Measurements from ENCODE around the gene KANSL1. TPM values are rescaled to one million over a fixed set of nuclear protein-coding genes. Genes with fewer than 3 reads are reported as not detected.
"Not testable (repeated sequence)": the region's sequence is repeated elsewhere in the genome, so short reads cannot be mapped to it uniquely, and the experiment has no call there.

KANSL1 gene
- 100 to 1,000 TPM in 1 of 2 experiments, 10 to 100 TPM in 1; 99.5 to 105 TPM for total RNA-seq

- Mint-ChIP-seq H3K36me3 (ENCODE audit: low read depth) (peaks cover 42% of the 10 kb centered on the region), H3K27ac (peak within 1 kb of the TSS; percentile 99), H3K27me3 (no peaks in the 10 kb centered on the region), H3K9me3 (no peaks in the 10 kb centered on the region), H3K4me1 (peaks cover 67% of the 10 kb centered on the region), H3K4me3 (peak within 1 kb of the TSS; percentile 91)
- ChIA-PET CTCF (interaction anchor here (0.6 to 3.6 kb wide), 26 partner anchors 8 to 741 kb away, joined by 3 to 41 read pairs (median 4); no protein-coding TSS in a partner anchor), POLR2A (interaction anchor here (0.6 to 3.6 kb wide), 21 partner anchors 9 to 609 kb away, joined by 3 to 31 read pairs (median 6); no protein-coding TSS in a partner anchor)
- peak; percentile 91 for DNase-seq
These were observed at the start of gene KANSL1 for GRCh38 chr17:46193151-46193625. Gene KANSL1 (minus strand): TSS chr17:46193429. CDS start chr17:46172143, 21,286 bp downstream.

- H3K9me3 Mint-ChIP-seq; POLR2A ChIA-PET; H3K4me1 Mint-ChIP-seq; H3K36me3 Mint-ChIP-seq (ENCODE audit: low read depth); H3K27ac Mint-ChIP-seq; H3K4me3 Mint-ChIP-seq; H3K27me3 Mint-ChIP-seq; DNase-seq; CTCF ChIA-PET: not testable (repeated sequence)
These were observed 38.1 kb upstream of the KANSL1 start for GRCh38 chr17:46231359-46231758.

DNA sequence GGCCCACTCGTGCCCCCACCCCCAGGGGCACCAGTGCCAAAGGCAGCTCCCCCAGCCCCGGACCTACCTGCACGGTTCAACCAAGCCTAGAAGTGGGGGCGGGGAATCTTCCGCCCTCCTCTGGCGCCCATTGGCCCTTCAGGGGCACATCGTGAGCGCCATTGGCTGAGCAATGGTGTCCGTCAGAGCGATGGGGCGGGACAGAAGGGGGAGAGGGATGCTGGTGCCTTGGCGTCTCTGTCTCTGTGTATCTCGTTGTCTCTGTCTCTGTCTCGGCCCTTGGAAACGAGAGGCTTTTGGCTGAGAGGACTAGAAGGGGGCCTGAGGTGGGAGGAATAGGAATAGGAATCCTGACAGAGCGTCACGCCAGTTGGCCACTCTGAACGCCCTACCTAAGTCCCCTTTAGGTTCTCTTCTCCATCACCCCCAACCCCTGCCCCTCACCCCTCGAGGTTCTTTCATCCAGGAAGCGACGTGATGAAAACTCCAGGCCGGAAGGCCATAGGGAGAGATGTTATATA is 32.1 kb upstream of the KANSL1 start:
- H3K36me3 Mint-ChIP-seq (ENCODE audit: low read depth); CTCF ChIA-PET; H3K27me3 Mint-ChIP-seq; H3K4me1 Mint-ChIP-seq; POLR2A ChIA-PET; H3K9me3 Mint-ChIP-seq: not testable (repeated sequence)
- DNase-seq: peak; percentile 100
- peak overlapping the region; percentile 61 for H3K27ac Mint-ChIP-seq
- peak overlapping the region; percentile 77 for H3K4me3 Mint-ChIP-seq

DNA sequence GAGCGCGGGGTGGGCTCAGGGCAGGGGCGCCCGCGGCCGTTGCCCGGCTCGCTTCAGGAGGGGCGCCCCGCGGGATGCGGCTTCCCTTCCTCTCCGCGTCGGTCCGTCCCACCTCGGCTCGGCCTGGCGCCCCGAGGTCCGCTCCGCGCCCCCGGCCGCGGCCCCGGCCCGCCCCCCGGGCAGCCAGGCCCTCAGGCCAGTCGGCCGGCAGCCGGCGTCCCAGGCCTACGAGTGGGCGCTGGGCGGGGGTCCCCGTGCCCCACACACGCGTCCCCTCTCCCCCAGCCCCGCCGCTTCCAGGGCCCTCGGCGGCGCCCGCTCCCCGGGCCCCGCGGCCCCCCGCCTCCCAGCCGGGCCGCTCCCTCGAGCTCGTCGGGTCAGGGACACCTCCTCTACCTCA is 31.6 kb upstream of the KANSL1 start:
- H3K4me1 Mint-ChIP-seq; POLR2A ChIA-PET; H3K27me3 Mint-ChIP-seq; H3K27ac Mint-ChIP-seq; H3K36me3 Mint-ChIP-seq (ENCODE audit: low read depth); H3K9me3 Mint-ChIP-seq; DNase-seq; CTCF ChIA-PET: not testable (repeated sequence)
- peak overlapping the region; percentile 77 for H3K4me3 Mint-ChIP-seq

GRCh38 chr17:46223041-46223440 is 29.8 kb upstream of the KANSL1 start:
- H3K27ac Mint-ChIP-seq, H3K4me1 Mint-ChIP-seq, H3K4me3 Mint-ChIP-seq, H3K9me3 Mint-ChIP-seq, H3K27me3 Mint-ChIP-seq, POLR2A ChIA-PET, DNase-seq, CTCF ChIA-PET: not testable (repeated sequence)
- H3K36me3 Mint-ChIP-seq (ENCODE audit: low read depth): peaks cover 13% of the 10 kb centered on the region

DNA sequence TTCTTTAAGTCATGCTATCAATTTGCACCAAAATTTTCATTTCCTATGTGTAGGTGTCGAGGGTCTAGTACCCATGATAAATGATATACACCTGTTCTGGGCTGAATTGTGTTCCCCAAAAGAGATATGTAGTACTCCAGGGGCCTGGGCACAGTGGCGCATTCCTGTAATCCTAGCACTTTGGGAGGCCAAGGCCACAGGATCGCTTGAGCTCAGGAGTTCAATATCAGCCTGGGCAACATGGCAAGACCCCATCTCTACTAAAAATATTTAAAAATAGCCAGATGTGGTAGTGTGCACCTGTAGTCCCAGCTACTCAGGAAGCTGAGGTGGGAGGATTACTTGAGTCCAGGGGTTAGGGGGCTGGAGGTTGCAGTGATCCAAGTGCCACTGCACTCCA is 23.5 kb upstream of the KANSL1 start:
- POLR2A ChIA-PET: interaction anchor here (0.6 kb wide), 1 partner anchor 24 kb away, joined by 3 read pairs; the partner anchor contains the start of gene KANSL1
- no peak overlapping the region for H3K27ac Mint-ChIP-seq

DNA sequence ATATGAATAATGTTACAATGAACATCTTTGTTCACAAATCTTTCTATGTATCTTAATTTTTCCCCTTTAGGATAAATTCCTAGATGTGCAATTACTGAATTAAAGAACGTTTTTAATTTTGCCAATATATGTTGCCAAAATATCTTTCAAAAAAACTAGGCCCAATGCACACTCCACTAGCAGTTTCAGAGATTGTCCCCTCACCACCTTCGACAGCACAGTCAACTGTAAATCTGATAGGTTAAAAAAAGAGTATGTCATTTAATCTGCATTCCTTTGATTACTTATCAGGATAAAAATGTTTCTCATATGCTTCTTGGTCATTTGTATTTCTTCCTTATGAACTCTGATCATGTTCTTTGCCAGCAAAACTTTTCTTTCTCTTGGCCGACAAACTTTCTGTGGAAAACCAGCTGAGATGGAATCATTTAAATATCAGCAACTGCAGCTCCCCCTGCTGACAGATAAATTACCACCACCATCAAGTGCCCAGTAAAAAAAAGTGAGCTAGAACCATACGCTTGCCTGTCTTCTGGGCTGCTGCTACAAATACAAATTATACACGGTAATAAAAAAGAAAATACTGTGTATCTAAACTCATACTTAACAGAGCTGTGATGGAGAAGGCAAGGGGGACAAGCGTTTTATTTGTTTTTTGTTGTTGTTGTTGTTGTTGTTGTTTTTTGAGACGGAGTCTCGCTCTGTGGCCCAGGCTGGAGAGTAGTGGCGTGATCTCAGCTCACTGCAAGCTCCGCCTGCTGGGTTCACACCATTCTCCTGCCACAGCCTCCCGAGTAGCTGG is 19.6 kb upstream of the KANSL1 start:
- Mint-ChIP-seq H3K27ac (no peak overlapping the region), H3K4me1 (peaks cover 19% of the 10 kb centered on the region), H3K27me3 (no peaks in the 10 kb centered on the region), H3K4me3 (no peak overlapping the region), H3K9me3 (no peaks in the 10 kb centered on the region), H3K36me3 (ENCODE audit: low read depth) (peaks cover 40% of the 10 kb centered on the region)
- DNase-seq: peak; percentile 65
- ChIA-PET CTCF (interaction anchor here (0.6 to 2.2 kb wide), 37 partner anchors 9 to 778 kb away, joined by 3 to 38 read pairs (median 5); partner anchors contain the start of gene KANSL1), POLR2A (interaction anchor here (0.7 to 1.2 kb wide), 5 partner anchors 11 to 44 kb away, joined by 3 to 31 read pairs (median 5); partner anchors contain the start of gene KANSL1)

More for the DNA sequence above, 23.5 kb upstream of the KANSL1 start:
- Mint-ChIP-seq H3K36me3 (ENCODE audit: low read depth) (peaks cover 35% of the 10 kb centered on the region), H3K4me3 (no peak overlapping the region), H3K4me1 (peaks cover 16% of the 10 kb centered on the region), H3K27me3 (no peaks in the 10 kb centered on the region), H3K9me3 (no peaks in the 10 kb centered on the region)
- CTCF ChIA-PET: interaction anchor here (0.8 to 1.5 kb wide), 3 partner anchors 10 to 24 kb away, joined by 3 to 4 read pairs (median 4); partner anchors contain the start of gene KANSL1
- no peak for DNase-seq

GRCh38 chr17:46208997-46209396 is 15.8 kb upstream of the KANSL1 start:
- H3K4me1 Mint-ChIP-seq: peaks cover 15% of the 10 kb centered on the region
- CTCF ChIA-PET: interaction anchor here (2.1 kb wide), 1 partner anchor 16 kb away, joined by 9 read pairs; the partner anchor contains the start of gene KANSL1
- no peaks in the 10 kb centered on the region for H3K9me3 Mint-ChIP-seq
- H3K27ac Mint-ChIP-seq: no peak overlapping the region
- peaks cover 48% of the 10 kb centered on the region for H3K36me3 Mint-ChIP-seq (ENCODE audit: low read depth)
- DNase-seq: no peak
- POLR2A ChIA-PET: no interaction called here
- no peak overlapping the region for H3K4me3 Mint-ChIP-seq
- no peaks in the 10 kb centered on the region for H3K27me3 Mint-ChIP-seq

- H3K4me1 Mint-ChIP-seq: peaks cover 10% of the 10 kb centered on the region
- ChIA-PET CTCF (interaction anchor here (0.6 to 1.7 kb wide), 6 partner anchors 11 to 870 kb away, joined by 3 to 5 read pairs (median 4); partner anchors contain the start of gene KANSL1), POLR2A (interaction anchor here (1.5 kb wide), 1 partner anchor 13 kb away, joined by 5 read pairs; the partner anchor contains the start of gene KANSL1)
These were observed 12.7 kb upstream of the KANSL1 start for GRCh38 chr17:46205975-46206374.

GRCh38 chr17:46202424-46202823 is 9.2 kb upstream of the KANSL1 start:
- Mint-ChIP-seq H3K9me3 (no peaks in the 10 kb centered on the region), H3K27me3 (no peaks in the 10 kb centered on the region), H3K27ac (no peak overlapping the region), H3K36me3 (ENCODE audit: low read depth) (peaks cover 28% of the 10 kb centered on the region), H3K4me3 (no peak overlapping the region), H3K4me1 (peaks cover 20% of the 10 kb centered on the region)
- DNase-seq: no peak
- CTCF ChIA-PET: interaction anchor here (1.1 to 2.4 kb wide), 3 partner anchors 8 to 24 kb away, joined by 3 to 10 read pairs (median 3); no protein-coding TSS in a partner anchor
- POLR2A ChIA-PET: interaction anchor here (1.4 to 1.6 kb wide), 2 partner anchors 9 to 10 kb away, joined by 5 to 7 read pairs; partner anchors contain the start of gene KANSL1

More at GRCh38 chr17:46205975-46206374, 12.7 kb upstream of the KANSL1 start:
- DNase-seq: no peak
- Mint-ChIP-seq H3K4me3 (no peak overlapping the region), H3K27me3 (no peaks in the 10 kb centered on the region), H3K9me3 (no peaks in the 10 kb centered on the region), H3K36me3 (ENCODE audit: low read depth) (peaks cover 42% of the 10 kb centered on the region), H3K27ac (no peak overlapping the region)

GRCh38 chr17:46201491-46201890 is 8.3 kb upstream of the KANSL1 start:
- Mint-ChIP-seq H3K4me3 (no peak overlapping the region), H3K4me1 (peaks cover 28% of the 10 kb centered on the region), H3K9me3 (no peaks in the 10 kb centered on the region), H3K27ac (no peak overlapping the region), H3K27me3 (no peaks in the 10 kb centered on the region), H3K36me3 (ENCODE audit: low read depth) (peaks cover 29% of the 10 kb centered on the region)
- CTCF ChIA-PET: interaction anchor here (0.6 to 2.4 kb wide), 6 partner anchors 8 to 56 kb away, joined by 3 to 10 read pairs (median 3); partner anchors contain the start of gene KANSL1
- DNase-seq: no peak
- POLR2A ChIA-PET: interaction anchor here (1.4 to 1.6 kb wide), 2 partner anchors 8 to 11 kb away, joined by 5 to 7 read pairs; partner anchors contain the start of gene KANSL1

DNA sequence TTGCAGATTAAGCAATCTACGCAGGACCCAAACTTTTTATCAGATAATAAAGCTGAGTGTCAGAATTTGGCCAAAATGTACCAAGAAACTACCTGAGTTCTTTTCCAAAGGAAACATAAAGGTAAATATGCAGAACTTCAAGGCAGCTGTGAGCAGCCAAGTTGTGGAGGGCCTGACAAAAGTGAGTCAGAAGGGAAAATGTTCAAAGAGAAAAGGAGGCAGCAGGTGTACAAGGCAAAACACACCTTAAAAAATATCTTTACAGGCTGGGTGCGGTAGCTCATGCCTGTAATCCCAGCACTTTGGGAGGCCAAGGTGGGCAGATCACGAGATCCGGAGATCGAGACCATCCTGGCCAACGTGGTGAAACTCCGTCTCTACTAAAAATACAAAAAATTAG is 7.0 kb upstream of the KANSL1 start:
- Mint-ChIP-seq H3K27me3 (no peaks in the 10 kb centered on the region), H3K4me1 (peaks cover 41% of the 10 kb centered on the region)

More for the DNA sequence above, 7.0 kb upstream of the KANSL1 start:
- ChIA-PET POLR2A (no interaction called here), CTCF (interaction anchor here (1.0 to 2.3 kb wide), 3 partner anchors 12 to 156 kb away, joined by 3 to 29 read pairs (median 3); no protein-coding TSS in a partner anchor)
- Mint-ChIP-seq H3K4me3 (no peak overlapping the region), H3K36me3 (ENCODE audit: low read depth) (peaks cover 19% of the 10 kb centered on the region), H3K27ac (no peak overlapping the region), H3K9me3 (no peaks in the 10 kb centered on the region)
- DNase-seq: no peak
